GM19397 (cell line): ENCODE results near the gene FIGN.

Source experiments
- ATAC-seq: cut with Tn5 transposase; IDR thresholded peaks from one replicate; pipeline ENCODE4 v1.9.1; 2021; ENCODE audit warnings: mild to moderate bottlenecking, moderate library complexity; ENCODE audit not compliant: unreplicated experiment

FIGN gene

GRCh38 chr2:163735685-163736432, at the start of gene FIGN:
Gene FIGN, minus strand, starts transcription at chr2:163736008. Its CDS starts 1,081 bp downstream, at chr2:163734927.
- ATAC-seq = no peak

- ATAC-seq = no peak
These were observed 49.4 kb upstream of the FIGN start for GRCh38 chr2:163785162-163785561.

GRCh38 chr2:163779970-163780597, 44.3 kb upstream of the FIGN start:
- ATAC-seq = no peak

GRCh38 chr2:163778045-163778781, 42.4 kb upstream of the FIGN start:
- ATAC-seq = no peak

- ATAC-seq = no peak
These were observed 39.5 kb upstream of the FIGN start for GRCh38 chr2:163775304-163775703.

- no peak for ATAC-seq
These were observed 39.1 kb upstream of the FIGN start for GRCh38 chr2:163774862-163775261.

- no peak for ATAC-seq
These were observed 37.5 kb upstream of the FIGN start for GRCh38 chr2:163773276-163773675.

GRCh38 chr2:163771596-163771995, 35.8 kb upstream of the FIGN start:
- ATAC-seq = no peak

GRCh38 chr2:163768881-163769695, 33.3 kb upstream of the FIGN start:
- no peak for ATAC-seq

- ATAC-seq = no peak
These were observed 31.3 kb upstream of the FIGN start for GRCh38 chr2:163767097-163767496.

- no peak for ATAC-seq
These were observed 28.8 kb upstream of the FIGN start for GRCh38 chr2:163764566-163764965.

- ATAC-seq = no peak
These were observed 23.2 kb upstream of the FIGN start for GRCh38 chr2:163759013-163759412.

- no peak for ATAC-seq
These were observed 22.0 kb upstream of the FIGN start for GRCh38 chr2:163757814-163758213.

- ATAC-seq = no peak
These were observed 20.8 kb upstream of the FIGN start for GRCh38 chr2:163756588-163756987.

GRCh38 chr2:163755366-163755765, 19.6 kb upstream of the FIGN start:
- no peak for ATAC-seq

- no peak for ATAC-seq
These were observed 17.9 kb upstream of the FIGN start for GRCh38 chr2:163753726-163754125.

GRCh38 chr2:163752267-163752666, 16.5 kb upstream of the FIGN start:
- ATAC-seq = no peak

GRCh38 chr2:163751696-163752095, 15.9 kb upstream of the FIGN start:
- ATAC-seq = no peak

- ATAC-seq = no peak
These were observed 12.6 kb upstream of the FIGN start for GRCh38 chr2:163748420-163748819.

- ATAC-seq = no peak
These were observed 5.6 kb upstream of the FIGN start for GRCh38 chr2:163741435-163741834.

GRCh38 chr2:163737563-163737962, 1.8 kb upstream of the FIGN start:
- no peak for ATAC-seq
